ENCODE measurements around the gene SCARB1.

SCARB1 gene

DNA sequence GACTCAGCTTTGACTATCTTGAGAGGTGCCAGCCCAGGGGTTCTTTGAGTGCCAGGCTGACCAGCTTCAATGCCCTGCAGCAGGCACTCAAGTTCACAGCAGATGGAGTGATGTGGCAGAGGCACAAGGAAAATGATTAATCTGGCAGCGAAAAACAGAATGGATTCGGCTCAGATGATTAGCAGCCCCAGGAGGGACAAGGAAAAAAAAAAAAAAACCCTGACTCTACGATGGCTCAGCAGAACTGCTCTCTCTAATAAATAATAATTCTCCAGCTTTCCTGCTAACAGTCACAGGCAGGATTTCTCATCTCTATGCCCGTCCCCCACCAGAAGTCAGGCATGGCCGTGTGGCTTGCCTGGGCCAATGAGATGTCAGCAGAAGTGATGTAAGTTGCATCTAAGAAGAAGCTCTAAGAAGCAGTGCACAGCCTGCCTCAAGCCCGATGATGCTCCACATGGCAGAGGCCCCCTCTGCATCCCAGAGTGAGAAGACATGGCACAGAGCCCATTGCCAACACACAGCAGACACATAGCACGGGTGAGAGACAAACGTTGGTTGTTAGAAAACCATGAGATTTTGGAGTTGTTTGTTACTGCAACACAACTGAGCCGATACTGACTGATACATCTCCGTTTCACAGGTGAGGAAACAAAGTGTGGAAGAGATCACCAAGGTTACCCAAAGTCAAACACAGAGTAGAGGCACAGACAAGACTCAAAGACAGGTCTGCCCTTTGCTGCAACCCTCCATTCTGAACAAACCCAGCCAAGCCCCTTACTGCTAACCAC is 111.0 kb downstream of the SCARB1 start:
- Histone ChIP-seq H3K27me3 (replicated peaks; ENCODE audit: control insufficient read depth, insufficient read depth, low read length) (no peaks in the 10 kb centered on the region; the same call in 1 of the 2 replicates), H3K4me3 (replicated peaks; ENCODE audit: low read depth, low read length) (no peak overlapping the region), H3K36me3 (ENCODE audit: control insufficient read depth, insufficient read depth, low read length) (no peaks in the 10 kb centered on the region)
- TF ChIP-seq, protein P1, sequence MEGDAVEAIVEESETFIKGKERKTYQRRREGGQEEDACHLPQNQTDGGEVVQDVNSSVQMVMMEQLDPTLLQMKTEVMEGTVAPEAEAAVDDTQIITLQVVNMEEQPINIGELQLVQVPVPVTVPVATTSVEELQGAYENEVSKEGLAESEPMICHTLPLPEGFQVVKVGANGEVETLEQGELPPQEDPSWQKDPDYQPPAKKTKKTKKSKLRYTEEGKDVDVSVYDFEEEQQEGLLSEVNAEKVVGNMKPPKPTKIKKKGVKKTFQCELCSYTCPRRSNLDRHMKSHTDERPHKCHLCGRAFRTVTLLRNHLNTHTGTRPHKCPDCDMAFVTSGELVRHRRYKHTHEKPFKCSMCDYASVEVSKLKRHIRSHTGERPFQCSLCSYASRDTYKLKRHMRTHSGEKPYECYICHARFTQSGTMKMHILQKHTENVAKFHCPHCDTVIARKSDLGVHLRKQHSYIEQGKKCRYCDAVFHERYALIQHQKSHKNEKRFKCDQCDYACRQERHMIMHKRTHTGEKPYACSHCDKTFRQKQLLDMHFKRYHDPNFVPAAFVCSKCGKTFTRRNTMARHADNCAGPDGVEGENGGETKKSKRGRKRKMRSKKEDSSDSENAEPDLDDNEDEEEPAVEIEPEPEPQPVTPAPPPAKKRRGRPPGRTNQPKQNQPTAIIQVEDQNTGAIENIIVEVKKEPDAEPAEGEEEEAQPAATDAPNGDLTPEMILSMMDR (IDR thresholded peaks at IDR 0.05; ENCODE audit: insufficient read depth, low read length, poor library complexity, severe bottlenecking): no peak
- DNase-seq (ENCODE audit: extremely low read depth, insufficient read length): no peak

DNA sequence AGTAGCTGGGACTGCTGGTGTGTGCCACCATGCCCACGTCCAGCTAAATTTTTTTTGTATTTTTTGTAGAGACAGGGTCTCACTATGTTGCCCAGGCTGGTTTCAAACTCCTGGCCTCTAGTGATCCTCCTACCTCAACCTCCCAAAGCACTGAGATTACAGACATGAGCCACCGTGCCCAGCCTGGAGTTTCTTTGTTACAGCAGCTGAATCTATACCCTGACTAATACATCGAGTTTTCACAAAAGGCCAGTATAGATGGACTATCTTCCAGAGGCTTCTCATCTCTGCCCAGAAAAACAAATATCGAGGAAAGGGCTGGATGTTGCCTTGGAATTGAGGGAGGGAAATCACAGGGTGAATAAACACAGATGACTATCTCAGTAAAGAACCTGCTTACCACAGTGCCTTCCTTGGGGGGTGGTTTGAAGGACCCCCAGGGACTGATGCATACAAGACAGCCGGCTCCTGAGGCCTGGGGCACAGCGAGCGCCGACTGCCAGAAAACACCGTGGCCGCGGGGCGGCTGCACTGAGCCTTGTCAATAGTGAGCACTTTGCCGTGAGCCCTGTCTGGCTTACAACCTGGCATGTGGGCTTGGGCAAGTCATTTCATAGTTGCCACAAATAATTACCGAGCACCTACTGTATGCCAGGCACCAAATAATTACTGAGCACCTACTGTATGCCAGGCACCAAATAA is 111.9 kb downstream of the SCARB1 start:
- no peak for DNase-seq (ENCODE audit: extremely low read depth, insufficient read length)
- no peak overlapping the region for H3K4me3 ChIP-seq (replicated peaks; ENCODE audit: low read depth, low read length)
- no peaks in the 10 kb centered on the region for H3K36me3 ChIP-seq (ENCODE audit: control insufficient read depth, insufficient read depth, low read length)
- H3K27me3 ChIP-seq (replicated peaks; ENCODE audit: control insufficient read depth, insufficient read depth, low read length): no peaks in the 10 kb centered on the region; the same call in 1 of the 2 replicates
- TF ChIP-seq, protein P1 (IDR thresholded peaks at IDR 0.05; ENCODE audit: insufficient read depth, low read length, poor library complexity, severe bottlenecking): no peak

DNA sequence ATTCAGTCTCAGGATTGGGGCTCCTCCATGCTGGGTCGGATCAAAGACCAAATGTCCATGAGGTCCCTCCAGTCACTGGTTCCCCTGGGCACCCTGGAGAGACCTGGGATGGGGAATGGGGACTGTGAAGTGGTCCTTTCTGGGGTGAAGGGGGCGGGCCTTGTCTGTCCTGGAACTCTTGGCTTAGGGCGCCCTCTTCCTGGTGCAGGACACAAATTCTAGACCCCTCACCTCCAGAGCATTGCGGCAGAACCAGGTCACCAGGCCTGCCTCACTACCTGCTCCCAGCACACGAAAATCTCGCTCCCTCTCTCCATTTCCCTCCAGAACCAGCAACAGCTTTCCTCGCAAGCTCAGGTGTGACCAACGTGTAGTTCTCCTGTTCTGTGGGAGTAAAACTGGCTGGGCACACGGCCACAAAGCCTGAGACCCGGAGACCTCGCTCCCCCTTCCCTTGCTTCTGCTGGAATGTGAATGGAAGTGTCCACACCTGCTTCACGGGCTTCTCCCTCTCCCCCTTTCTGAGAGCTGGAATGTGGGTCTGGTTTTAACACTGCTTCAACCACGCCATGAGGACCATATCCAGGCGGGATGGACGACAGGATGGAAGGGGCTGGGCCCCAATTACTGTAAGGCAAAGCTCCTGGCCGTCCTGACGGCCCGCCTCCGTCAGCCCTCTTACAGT is 112.7 kb downstream of the SCARB1 start:
- TF ChIP-seq, protein P1 (IDR thresholded peaks at IDR 0.05; ENCODE audit: insufficient read depth, low read length, poor library complexity, severe bottlenecking): peak; percentile 41
- no peak for DNase-seq (ENCODE audit: extremely low read depth, insufficient read length)
- no peak overlapping the region for H3K4me3 ChIP-seq (replicated peaks; ENCODE audit: low read depth, low read length)
- H3K27me3 ChIP-seq (replicated peaks; ENCODE audit: control insufficient read depth, insufficient read depth, low read length): no peaks in the 10 kb centered on the region; the same call in 1 of the 2 replicates
- no peaks in the 10 kb centered on the region for H3K36me3 ChIP-seq (ENCODE audit: control insufficient read depth, insufficient read depth, low read length)

DNA sequence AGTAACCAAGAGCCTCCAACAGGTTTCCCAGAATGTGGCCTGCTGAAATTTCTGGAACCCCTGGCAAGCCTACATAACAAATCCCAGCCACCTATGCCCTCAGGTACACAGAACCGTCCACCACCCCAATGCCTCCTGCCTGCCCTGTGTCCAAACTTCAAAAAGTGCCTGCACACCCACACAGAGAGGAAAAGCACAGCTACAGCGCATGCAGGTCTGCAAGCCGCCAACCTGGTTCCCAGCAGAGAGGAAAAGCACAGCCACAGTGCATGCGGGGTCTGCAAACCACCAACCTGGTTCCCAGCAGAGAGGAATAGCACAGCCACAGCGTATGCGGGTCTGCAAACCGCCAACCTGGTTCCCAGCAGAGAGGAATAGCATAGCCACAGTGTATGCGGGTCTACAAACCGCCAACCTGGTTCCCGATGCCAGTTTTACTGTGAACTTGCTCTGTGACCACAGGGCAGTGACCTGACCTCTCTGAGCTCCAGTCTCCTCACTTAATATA is 113.5 kb downstream of the SCARB1 start:
- H3K4me3 ChIP-seq (replicated peaks; ENCODE audit: low read depth, low read length): no peak overlapping the region
- TF ChIP-seq, protein P1 (IDR thresholded peaks at IDR 0.05; ENCODE audit: insufficient read depth, low read length, poor library complexity, severe bottlenecking): no peak
- DNase-seq (ENCODE audit: extremely low read depth, insufficient read length): no peak
- no peaks in the 10 kb centered on the region for H3K36me3 ChIP-seq (ENCODE audit: control insufficient read depth, insufficient read depth, low read length)
- no peaks in the 10 kb centered on the region; the same call in 1 of the 2 replicates for H3K27me3 ChIP-seq (replicated peaks; ENCODE audit: control insufficient read depth, insufficient read depth, low read length)

DNA sequence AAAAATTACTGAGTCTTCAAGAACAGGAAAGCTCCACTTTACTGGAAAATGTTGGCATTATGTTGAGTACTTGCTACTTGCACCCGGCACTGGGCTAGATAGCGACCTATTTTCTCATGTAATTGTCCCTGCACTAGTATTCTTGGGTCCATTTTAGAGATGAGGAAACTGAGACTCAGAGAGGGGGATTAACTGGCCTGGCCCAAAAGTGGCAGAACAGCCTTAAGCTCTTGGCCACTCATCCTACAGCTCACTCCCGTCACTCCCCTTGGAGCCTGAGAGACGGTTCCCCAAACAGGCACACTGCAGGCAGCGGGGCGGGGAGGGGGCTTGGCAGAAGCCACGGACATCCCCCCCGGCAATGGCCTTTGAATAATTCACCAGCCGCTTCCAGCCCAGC is 113.9 kb downstream of the SCARB1 start:
- H3K4me3 ChIP-seq (replicated peaks; ENCODE audit: low read depth, low read length): no peak overlapping the region
- no peaks in the 10 kb centered on the region; the same call in 1 of the 2 replicates for H3K27me3 ChIP-seq (replicated peaks; ENCODE audit: control insufficient read depth, insufficient read depth, low read length)
- TF ChIP-seq, protein P1 (IDR thresholded peaks at IDR 0.05; ENCODE audit: insufficient read depth, low read length, poor library complexity, severe bottlenecking): no peak
- no peaks in the 10 kb centered on the region for H3K36me3 ChIP-seq (ENCODE audit: control insufficient read depth, insufficient read depth, low read length)
- no peak for DNase-seq (ENCODE audit: extremely low read depth, insufficient read length)

Measured in GM06990 (cell line).